ENCODE measurements around the gene MAN2B2.

DNA sequence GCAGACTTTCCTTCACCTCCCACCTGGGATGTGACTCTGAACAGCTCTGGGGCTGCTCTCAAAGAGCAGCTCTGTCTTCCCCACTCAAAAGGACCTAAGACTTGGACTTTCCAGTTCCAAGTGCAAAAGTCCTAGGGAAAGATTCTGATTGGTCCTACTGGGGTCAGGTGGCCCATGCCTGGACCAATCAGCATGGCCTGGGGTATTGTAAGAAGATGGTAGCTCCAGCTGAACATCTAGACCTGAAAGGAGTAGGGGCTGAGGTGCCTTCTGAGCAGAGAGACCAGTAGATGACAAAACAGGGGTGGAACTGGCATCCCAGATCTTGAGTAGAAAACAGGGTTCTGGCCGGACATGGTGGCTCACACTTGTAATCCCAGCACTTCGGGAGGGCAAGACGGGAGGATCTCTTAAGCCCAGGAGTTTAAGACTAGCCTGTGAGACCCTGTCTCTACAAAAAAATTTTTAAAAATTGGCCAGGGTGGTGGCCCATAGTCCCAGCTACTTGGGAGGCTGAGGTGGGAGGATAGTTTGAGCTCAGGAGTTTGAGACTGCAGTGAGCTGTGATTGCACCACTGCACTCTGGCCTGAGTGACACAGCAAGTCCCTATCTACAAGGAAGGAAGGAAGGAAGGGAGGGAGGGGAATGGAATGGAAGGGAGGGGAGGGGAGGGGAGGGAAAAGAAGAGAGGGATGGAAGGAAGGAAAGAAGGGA is 38.1 kb downstream of the MAN2B2 start:
- no peak for TF ChIP-seq EZH2 (IDR thresholded peaks at IDR 0.05; ENCODE audit: low read length)
- TF ChIP-seq, protein P1, sequence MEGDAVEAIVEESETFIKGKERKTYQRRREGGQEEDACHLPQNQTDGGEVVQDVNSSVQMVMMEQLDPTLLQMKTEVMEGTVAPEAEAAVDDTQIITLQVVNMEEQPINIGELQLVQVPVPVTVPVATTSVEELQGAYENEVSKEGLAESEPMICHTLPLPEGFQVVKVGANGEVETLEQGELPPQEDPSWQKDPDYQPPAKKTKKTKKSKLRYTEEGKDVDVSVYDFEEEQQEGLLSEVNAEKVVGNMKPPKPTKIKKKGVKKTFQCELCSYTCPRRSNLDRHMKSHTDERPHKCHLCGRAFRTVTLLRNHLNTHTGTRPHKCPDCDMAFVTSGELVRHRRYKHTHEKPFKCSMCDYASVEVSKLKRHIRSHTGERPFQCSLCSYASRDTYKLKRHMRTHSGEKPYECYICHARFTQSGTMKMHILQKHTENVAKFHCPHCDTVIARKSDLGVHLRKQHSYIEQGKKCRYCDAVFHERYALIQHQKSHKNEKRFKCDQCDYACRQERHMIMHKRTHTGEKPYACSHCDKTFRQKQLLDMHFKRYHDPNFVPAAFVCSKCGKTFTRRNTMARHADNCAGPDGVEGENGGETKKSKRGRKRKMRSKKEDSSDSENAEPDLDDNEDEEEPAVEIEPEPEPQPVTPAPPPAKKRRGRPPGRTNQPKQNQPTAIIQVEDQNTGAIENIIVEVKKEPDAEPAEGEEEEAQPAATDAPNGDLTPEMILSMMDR (optimal IDR thresholded peaks at IDR 0.05 in 1 of 3, IDR thresholded peaks at IDR 0.05 in 1 of 3, conservative IDR thresholded peaks at IDR 0.05 in 1 of 3; ENCODE audit: extremely low read depth in 1 of 3, insufficient read depth in 2 of 3, low read length in 3 of 3): no peak
